ENCODE measurements around the gene CDHR2.

Gene CDHR2

DNA sequence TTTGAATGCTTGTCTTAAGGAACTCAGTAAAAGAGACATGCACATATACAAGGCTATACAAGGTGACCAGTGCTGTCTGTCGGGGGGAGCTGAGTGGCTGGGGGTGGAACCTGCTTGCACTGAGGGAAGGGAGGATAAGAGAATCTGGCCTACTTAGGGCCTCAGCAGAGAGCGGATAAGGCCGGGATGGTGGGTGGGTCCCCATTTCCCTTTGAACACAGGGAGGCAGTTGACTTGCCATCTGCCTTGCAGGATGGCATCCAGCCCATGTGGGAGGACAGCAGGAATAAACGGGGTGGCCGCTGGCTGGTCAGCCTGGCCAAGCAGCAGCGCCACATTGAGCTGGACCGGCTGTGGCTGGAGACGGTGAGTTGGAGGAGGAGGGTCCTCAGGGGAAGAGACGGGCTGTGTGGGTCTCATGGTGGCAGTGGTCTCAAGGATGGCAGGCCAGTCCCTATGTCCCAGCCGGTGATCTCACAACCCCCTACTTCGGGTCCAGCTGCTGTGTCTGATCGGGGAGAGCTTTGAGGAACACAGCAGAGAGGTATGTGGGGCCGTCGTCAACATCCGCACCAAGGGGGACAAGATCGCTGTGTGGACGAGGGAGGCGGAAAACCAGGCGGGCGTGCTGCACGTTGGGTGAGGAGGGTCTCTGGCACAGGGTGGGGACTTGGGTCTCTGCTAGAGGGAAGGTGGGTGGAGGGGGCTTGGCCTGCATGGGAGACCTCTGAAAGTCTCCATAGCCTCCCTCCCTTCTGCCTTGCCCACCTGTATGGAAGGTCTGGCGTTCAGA lies 95.9 kb downstream of the CDHR2 start:
- DNase-seq = no peak

Measured in NCI-H526 treated with DMSO at 0.1 percent for 48 hours (cell line).